ENCODE results near the gene TPH2.

DNA sequence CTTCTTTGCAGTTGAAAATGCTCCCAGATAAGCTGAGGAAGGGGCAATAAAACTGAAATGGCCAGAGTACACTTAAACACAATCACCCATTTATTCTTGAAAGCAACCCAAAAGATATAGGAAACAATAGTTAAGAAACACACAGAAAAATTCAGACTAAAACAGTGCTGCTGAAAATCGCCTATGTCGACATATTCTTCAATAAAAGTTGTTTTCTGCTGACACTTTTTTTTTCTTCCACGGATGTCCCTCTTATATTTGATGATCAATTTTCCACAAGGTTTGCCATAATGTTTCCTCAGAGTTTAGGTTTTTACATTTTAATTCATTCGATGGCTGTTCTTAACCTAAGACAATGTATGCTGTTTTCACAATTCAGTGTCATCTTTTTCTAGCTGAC, 74.2 kb downstream of the TPH2 start:
- TF ChIP-seq, protein P1, sequence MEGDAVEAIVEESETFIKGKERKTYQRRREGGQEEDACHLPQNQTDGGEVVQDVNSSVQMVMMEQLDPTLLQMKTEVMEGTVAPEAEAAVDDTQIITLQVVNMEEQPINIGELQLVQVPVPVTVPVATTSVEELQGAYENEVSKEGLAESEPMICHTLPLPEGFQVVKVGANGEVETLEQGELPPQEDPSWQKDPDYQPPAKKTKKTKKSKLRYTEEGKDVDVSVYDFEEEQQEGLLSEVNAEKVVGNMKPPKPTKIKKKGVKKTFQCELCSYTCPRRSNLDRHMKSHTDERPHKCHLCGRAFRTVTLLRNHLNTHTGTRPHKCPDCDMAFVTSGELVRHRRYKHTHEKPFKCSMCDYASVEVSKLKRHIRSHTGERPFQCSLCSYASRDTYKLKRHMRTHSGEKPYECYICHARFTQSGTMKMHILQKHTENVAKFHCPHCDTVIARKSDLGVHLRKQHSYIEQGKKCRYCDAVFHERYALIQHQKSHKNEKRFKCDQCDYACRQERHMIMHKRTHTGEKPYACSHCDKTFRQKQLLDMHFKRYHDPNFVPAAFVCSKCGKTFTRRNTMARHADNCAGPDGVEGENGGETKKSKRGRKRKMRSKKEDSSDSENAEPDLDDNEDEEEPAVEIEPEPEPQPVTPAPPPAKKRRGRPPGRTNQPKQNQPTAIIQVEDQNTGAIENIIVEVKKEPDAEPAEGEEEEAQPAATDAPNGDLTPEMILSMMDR (IDR thresholded peaks at IDR 0.05), result no peak
- no peak for TF ChIP-seq POLR2AphosphoS5 (IDR thresholded peaks at IDR 0.05)
